Spleen (tissue), 11 donors: ENCODE data around the gene NECAB2. TPM values are rescaled to one million over a fixed set of nuclear protein-coding genes. Genes with fewer than 3 reads are reported as not detected.

Source experiments
- DNase-seq: peaks from one replicate; pipeline ENCODE4 v3.0.0-alpha.2; 2020
- H3K27ac ChIP-seq, 8 donors: fragments of 200-600 bp; sonication (generic) in 7 of 8; 1 replicate in 4 of 8; 2 replicates in 4 of 8; pipeline versions ENCODE4 v1.5.0 to v1.8.0; 2016 to 2021; ENCODE audit warnings: inconsistent platforms in 4 of 8, mild to moderate bottlenecking in 4 of 8, moderate library complexity in 1 of 8
- H3K27me3 ChIP-seq, 7 donors: fragments of 200-600 bp; sonication (generic) in 6 of 7; replicated peaks in 1 of 7; 1 replicate in 4 of 7; 2 replicates in 3 of 7; pipeline versions ENCODE4 v1.5.0 to v1.8.0; 2016 to 2021; ENCODE audit warnings: inconsistent platforms in 3 of 7, mild to moderate bottlenecking in 1 of 7
- H3K36me3 ChIP-seq, 6 donors: fragments of 200-600 bp; sonication (generic) in 5 of 6; 1 replicate in 4 of 6; 2 replicates in 2 of 6; pipeline versions ENCODE4 v1.5.0 to v1.8.0; 2016 to 2021; ENCODE audit warnings: inconsistent platforms in 2 of 6
- H3K4me1 ChIP-seq, 6 donors: fragments of 200-600 bp; sonication (generic) in 5 of 6; 1 replicate in 3 of 6; 2 replicates in 3 of 6; pipeline versions ENCODE4 v1.5.0 to v1.8.0; 2016 to 2021; ENCODE audit warnings: inconsistent platforms in 3 of 6
- H3K4me3 ChIP-seq, 8 donors: fragments of 200-600 bp; sonication (generic) in 7 of 8; 1 replicate in 4 of 8; 2 replicates in 4 of 8; pipeline versions ENCODE4 v1.5.0 to v1.8.0; 2016 to 2021; ENCODE audit warnings: inconsistent platforms in 4 of 8, mild to moderate bottlenecking in 4 of 8, moderate library complexity in 2 of 8
- H3K9me3 ChIP-seq, 8 donors: fragments of 200-600 bp; sonication (generic) in 7 of 8; 1 replicate in 4 of 8; 2 replicates in 4 of 8; pipeline versions ENCODE4 v1.5.0 to v1.8.0; 2016 to 2021; ENCODE audit warnings: inconsistent platforms in 4 of 8
- CTCF ChIP-seq, 11 experiments: fragments of 200-600 bp in 7 of 11; fragments of 450-650 bp in 4 of 11; sonication (generic) in 4 of 11; IDR thresholded peaks in 8 of 11; conservative IDR thresholded peaks in 3 of 11; 1 replicate in 7 of 11; 2 replicates in 4 of 11; pipeline versions ENCODE4 v1.4.0 to v1.8.0; 2016 to 2021; ENCODE audit warnings: antibody characterized with exemption in 11 of 11, inconsistent platforms in 4 of 11, mild to moderate bottlenecking in 1 of 11
- POLR2A ChIP-seq, 3 donors: fragments of 450-650 bp; IDR thresholded peaks; one replicate each; pipeline ENCODE4 v1.5.1; 2017; ENCODE audit warnings: antibody characterized with exemption in 3 of 3, mild to moderate bottlenecking in 1 of 3
- POLR2AphosphoS5 ChIP-seq, 3 donors: sonication (generic); formaldehyde crosslinking; IDR thresholded peaks; one replicate each; pipeline ENCODE4 v1.5.1; 2017; ENCODE audit warnings: antibody characterized with exemption in 3 of 3
- WGBS, 5 donors: extraction: QIAGEN DNeasy Blood & Tissue Kit in 3 of 5; methylation state at CpG; one replicate each; pipeline versions ENCODE4 v1.1.5 to v1.1.7; 2013 to 2018; 5-methylcytosine and 5-hydroxymethylcytosine counted together
- intact Hi-C: fragments of 100-400 bp; cut with DNase I; formaldehyde crosslinking; loops from one replicate; pipeline ENCODE4 v1.15.0; 2023; ENCODE audit warnings: low total_unique reads
- polyA plus RNA-seq, 3 donors: library from polyadenylated mRNA; stranded (reverse); fragments of 200-250 nt; gene quantifications; one replicate each; pipeline ENCODE4 v1.2.1, GENCODE V29; 2013
- total RNA-seq, 7 donors: library from RNA; depleted of rRNA in 3 of 7; stranded (reverse); fragments of >200 nt in 3 of 7; fragmentation: NEBNext Ultra II Directional in 4 of 7; extraction: Animal tissue kit (Norgen Biotek cat#: 25700) in 4 of 7; gene quantifications; one replicate each; pipeline versions ENCODE4 v1.1.0 to v1.2.1, GENCODE V29; 2016 to 2021
- donor health status: healthy with polysubstance abuse.
- donor health status: DM: no; HTN: no; CAD: no; lungs with moderate emphysema.
- donor health status: DM: no; HTN: no; CAD: no.
- donor health status: Bipolar disorder and iron deficiency.
- donor health status: healthy.
- donor health status: DM: no; HTN: no; CAD: no.
- donor health status: DM: yes; HTN: yes; CAD: no.

The NECAB2 gene
- total and polyA plus RNA-seq, 10 donors: 0.16 to 3.1 (median 1.2) TPM; not detected in 4

- Histone ChIP-seq H3K4me3 (no peak overlapping the region), H3K36me3 (no peaks in the 10 kb centered on the region), H3K27ac (no peak overlapping the region), H3K27me3 (peaks cover 0 to 44% (median 5%) of the 10 kb centered on the region in 7 donors), H3K9me3 (no peaks in the 10 kb centered on the region), H3K4me1 (peaks cover 0 to 45% (median 29%) of the 10 kb centered on the region in 6 donors)
- intact Hi-C loops: loop anchor here (10.0 kb wide), 2 partner anchors 113 to 223 kb away; no protein-coding TSS in a partner anchor
- DNase-seq: no peak
- TF ChIP-seq POLR2A (IDR thresholded peaks at IDR 0.05) (no peak), CTCF (IDR thresholded peaks at IDR 0.05 in 8 of 11, conservative IDR thresholded peaks at IDR 0.05 in 3 of 11) (no peak), POLR2AphosphoS5 (IDR thresholded peaks at IDR 0.05) (no peak)
- 56 to 66% (median 57%) methylated on average over 8 of the region's 8 CpGs for WGBS, 5 donors
Observed at GRCh38 chr16:83951544-83951943, 16.5 kb upstream of the NECAB2 start.

- peak; percentile 73 for DNase-seq
- Histone ChIP-seq H3K27me3 (peaks cover 0 to 44% (median 5%) of the 10 kb centered on the region in 7 donors), H3K27ac (peak overlapping the region in 7 of 8 donors; percentile 81 to 95 (median 88)), H3K4me1 (peaks cover 0 to 51% (median 34%) of the 10 kb centered on the region in 6 donors), H3K36me3 (peaks cover 0 to 2% (median 0%) of the 10 kb centered on the region in 6 donors), H3K9me3 (no peaks in the 10 kb centered on the region), H3K4me3 (peak overlapping the region in 6 of 8 donors; percentile 44 to 77 (median 50))
- 20 to 41% (median 31%) methylated on average over 6 to 8 of the region's 8 CpGs for WGBS, 5 donors
- intact Hi-C loops: loop anchor here (10.0 kb wide), 2 partner anchors 112 to 222 kb away; no protein-coding TSS in a partner anchor
- TF ChIP-seq CTCF (IDR thresholded peaks at IDR 0.05 in 8 of 11, conservative IDR thresholded peaks at IDR 0.05 in 3 of 11) (no peak), POLR2AphosphoS5 (IDR thresholded peaks at IDR 0.05) (no peak), POLR2A (IDR thresholded peaks at IDR 0.05) (no peak)
Observed at GRCh38 chr16:83952587-83952939, 15.5 kb upstream of the NECAB2 start.

GRCh38 chr16:83952940-83953795 is 14.9 kb upstream of the NECAB2 start, which contains the start of gene OSGIN1:
Gene OSGIN1 (plus strand): TSS chr16:83953240. CDS start chr16:83957672, 4,432 bp downstream.
- intact Hi-C loops: loop anchor here (10.0 kb wide), 2 partner anchors 112 to 222 kb away; no protein-coding TSS in a partner anchor
- peaks cover 0 to 51% (median 34%) of the 10 kb centered on the region in 6 donors for H3K4me1 ChIP-seq
- peak; percentile 94 for DNase-seq
- H3K27me3 ChIP-seq: peaks cover 0 to 44% (median 5%) of the 10 kb centered on the region in 7 donors
- WGBS, 5 donors: 0 to 7% (median 3%) methylated on average over 8 to 30 of the region's 30 CpGs
- H3K36me3 ChIP-seq: peaks cover 0 to 8% (median 0%) of the 10 kb centered on the region in 6 donors
- H3K4me3 ChIP-seq: peak within 1 kb of the TSS; percentile 29 to 77 (median 48)
- peak within 1 kb of the TSS; percentile 68 to 95 (median 88) for H3K27ac ChIP-seq
- H3K9me3 ChIP-seq: no peaks in the 10 kb centered on the region
- TF ChIP-seq POLR2AphosphoS5 (IDR thresholded peaks at IDR 0.05) (peak; percentile 89 to 92 (median 91)), POLR2A (IDR thresholded peaks at IDR 0.05) (peak in 1 of 3 donors; percentile 87), CTCF (IDR thresholded peaks at IDR 0.05 in 8 of 11, conservative IDR thresholded peaks at IDR 0.05 in 3 of 11) (peak in 1 of 11 experiments; percentile 11)
